Uterus (tissue), 2 donors: ENCODE results near the gene ORC6.

ENCODE experiments used
- POLR2A ChIP-seq, 2 donors: fragments of 450-650 bp; IDR thresholded peaks; one replicate each; pipeline ENCODE4 v1.6.1; 2016; ENCODE audit warnings: antibody characterized with exemption in 2 of 2, mild to moderate bottlenecking in 1 of 2, moderate library complexity in 1 of 2
- TF ChIP-seq, protein P1 (sequence below), 4 experiments: fragments of 200-600 bp in 2 of 4; fragments of 450-650 bp in 2 of 4; sonication (generic) in 2 of 4; IDR thresholded peaks; one replicate each; pipeline ENCODE4 v1.5.1; 2016 to 2019; ENCODE audit warnings: antibody characterized with exemption in 4 of 4, mild to moderate bottlenecking in 2 of 4, moderate library complexity in 1 of 4

DNA sequence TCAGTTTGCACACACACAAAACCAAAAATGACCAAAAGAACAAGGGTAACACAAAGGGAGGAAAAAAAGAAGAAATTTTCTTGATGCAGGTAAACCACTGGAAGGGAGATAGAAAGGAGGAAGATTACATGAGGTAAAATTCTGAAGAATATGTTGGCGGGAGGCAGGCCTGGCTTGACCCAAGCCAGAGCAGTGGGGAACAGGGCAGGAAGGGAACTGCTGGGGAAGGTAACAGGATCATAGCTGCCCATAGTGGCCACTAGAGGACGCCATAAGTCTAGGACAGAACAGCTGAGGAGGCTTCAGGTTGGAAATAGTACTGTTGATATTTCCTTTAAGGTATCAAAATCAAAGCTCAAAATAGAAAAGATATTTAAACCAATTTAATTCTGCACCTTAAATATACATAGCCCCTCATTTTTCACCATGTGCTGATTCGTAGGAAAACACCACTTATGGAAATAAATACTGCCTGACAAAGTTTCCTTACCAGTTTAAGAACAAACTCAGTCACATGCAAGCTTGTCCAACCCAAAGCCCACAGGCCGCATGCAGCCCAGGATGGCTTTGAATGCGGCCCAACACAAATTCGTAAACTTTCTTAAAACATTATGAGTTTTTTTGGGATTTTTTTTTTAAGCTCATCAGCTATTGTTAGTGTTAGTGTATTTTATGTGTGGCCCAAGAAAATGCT is 16.0 kb upstream of the ORC6 start:
- TF ChIP-seq POLR2A (IDR thresholded peaks at IDR 0.05): no peak
- TF ChIP-seq, protein P1, sequence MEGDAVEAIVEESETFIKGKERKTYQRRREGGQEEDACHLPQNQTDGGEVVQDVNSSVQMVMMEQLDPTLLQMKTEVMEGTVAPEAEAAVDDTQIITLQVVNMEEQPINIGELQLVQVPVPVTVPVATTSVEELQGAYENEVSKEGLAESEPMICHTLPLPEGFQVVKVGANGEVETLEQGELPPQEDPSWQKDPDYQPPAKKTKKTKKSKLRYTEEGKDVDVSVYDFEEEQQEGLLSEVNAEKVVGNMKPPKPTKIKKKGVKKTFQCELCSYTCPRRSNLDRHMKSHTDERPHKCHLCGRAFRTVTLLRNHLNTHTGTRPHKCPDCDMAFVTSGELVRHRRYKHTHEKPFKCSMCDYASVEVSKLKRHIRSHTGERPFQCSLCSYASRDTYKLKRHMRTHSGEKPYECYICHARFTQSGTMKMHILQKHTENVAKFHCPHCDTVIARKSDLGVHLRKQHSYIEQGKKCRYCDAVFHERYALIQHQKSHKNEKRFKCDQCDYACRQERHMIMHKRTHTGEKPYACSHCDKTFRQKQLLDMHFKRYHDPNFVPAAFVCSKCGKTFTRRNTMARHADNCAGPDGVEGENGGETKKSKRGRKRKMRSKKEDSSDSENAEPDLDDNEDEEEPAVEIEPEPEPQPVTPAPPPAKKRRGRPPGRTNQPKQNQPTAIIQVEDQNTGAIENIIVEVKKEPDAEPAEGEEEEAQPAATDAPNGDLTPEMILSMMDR (IDR thresholded peaks at IDR 0.05): peak; percentile 43 to 50 (median 49)
